A549 (cell line): ENCODE results near the gene JPH2. TPM values are rescaled to one million over a fixed set of nuclear protein-coding genes. Genes with fewer than 3 reads are reported as not detected.

ENCODE experiments used
- ATAC-seq, 2 experiments: fragments of 200-7000 bp in 1 of 2; fragments of >200 bp in 1 of 2; cut with Nextera tagmentation in 1 of 2; cut with Tn5 transposase in 1 of 2; 3 replicates each; pipeline versions ENCODE4 v1.8.0 to v1.9.1; 2018 to 2020; ENCODE audit warnings: mild to moderate bottlenecking in 1 of 2, moderate library complexity in 1 of 2
- CTCF ChIA-PET: fragments of 300-600 bp; sonication (Branson Sonifier 250); formaldehyde crosslinking; extraction: SDS; loops from one replicate; lab custom pipeline; 2021; ENCODE audit warnings: antibody characterized with exemption, inconsistent platforms; lab: Yijun Ruan, JAX
- POLR2A ChIA-PET: fragments of 350-600 bp; formaldehyde crosslinking; extraction: SDS; loops from one replicate; lab custom pipeline; 2021; ENCODE audit warnings: antibody characterized with exemption, inconsistent platforms; lab: Yijun Ruan, JAX
- DNase-seq, 2 experiments: peaks; one replicate each; pipeline versions ENCODE4 v3.0.0 to v3.0.0-alpha.2; 2011 to 2016; ENCODE audit warnings: low read depth in 1 of 2, low spot score in 1 of 2
- FAIRE-seq: peaks from 2 replicates; lab custom pipeline; 2011; peaks lifted over from hg19 to GRCh38; lab: Jason Lieb, UNC
- H3K27ac ChIP-seq, 2 experiments: fragments of >200 bp; sonication (Bioruptor Twin); formaldehyde crosslinking; 3 replicates each; pipeline ENCODE4 v1.5.1; 2016 to 2017
- H3K4me1 ChIP-seq: fragments of >200 bp; sonication (Bioruptor Twin); formaldehyde crosslinking; 3 replicates; pipeline ENCODE4 v1.6.1; 2016
- H3K4me2 ChIP-seq: fragments of >200 bp; sonication (Bioruptor Twin); formaldehyde crosslinking; 3 replicates; pipeline ENCODE4 v1.6.1; 2016
- H3K4me3 ChIP-seq: fragments of >200 bp; sonication (Bioruptor Twin); formaldehyde crosslinking; 3 replicates; pipeline ENCODE4 v1.5.1; 2016
- H3K9me3 ChIP-seq: fragments of >200 bp; sonication (Bioruptor Twin); formaldehyde crosslinking; 3 replicates; pipeline ENCODE4 v1.6.1; 2016
- BHLHE40 ChIP-seq: IDR thresholded peaks from 2 replicates; pipeline ENCODE4 v1.6.1; 2012; ENCODE audit warnings: low read depth, low read length, inconsistent platforms
- CBX2 ChIP-seq: fragments of 200-600 bp; sonication (generic); IDR thresholded peaks from 2 replicates; pipeline ENCODE4 v1.6.1; 2016; ENCODE audit warnings: low read depth, mild to moderate bottlenecking, borderline replicate concordance
- CBX8 ChIP-seq: fragments of 200-600 bp; sonication (generic); IDR thresholded peaks from 2 replicates; pipeline ENCODE4 v1.6.1; 2016
- CEBPB ChIP-seq, 2 experiments: fragments of >200 bp in 1 of 2; sonication (Bioruptor Twin) in 1 of 2; formaldehyde crosslinking in 1 of 2; IDR thresholded peaks; 2 replicates each; pipeline ENCODE4 v1.6.1; 2012 to 2016
- CHD2 ChIP-seq: fragments of 150-350 bp; IDR thresholded peaks from 2 replicates; pipeline ENCODE4 v1.6.1; 2014; ENCODE audit warnings: low read length; ENCODE audit not compliant: partially characterized antibody
- CHD4 ChIP-seq: fragments of 200-600 bp; sonication (generic); IDR thresholded peaks from 2 replicates; pipeline ENCODE4 v1.6.1; 2016; ENCODE audit warnings: antibody characterized with exemption, mild to moderate bottlenecking, borderline replicate concordance
- EHF ChIP-seq: fragments of 250-450 bp; sonication (Bioruptor Pico); IDR thresholded peaks from 2 replicates; pipeline ENCODE4 v1.5.0; 2020; ENCODE audit warnings: mild to moderate bottlenecking
- EHMT2 ChIP-seq: fragments of 200-600 bp; sonication (generic); IDR thresholded peaks from 2 replicates; pipeline ENCODE4 v1.6.1; 2016; ENCODE audit warnings: antibody characterized with exemption, low read depth, mild to moderate bottlenecking, moderate library complexity
- ELK1 ChIP-seq: fragments of 150-350 bp; IDR thresholded peaks from 2 replicates; pipeline ENCODE4 v1.6.1; 2014; ENCODE audit warnings: low read depth, mild to moderate bottlenecking, low read length
- EP300 ChIP-seq, 2 experiments: fragments of >200 bp; sonication (Bioruptor Twin); formaldehyde crosslinking; IDR thresholded peaks; 2 replicates in 1 of 2; 3 replicates in 1 of 2; pipeline ENCODE4 v1.6.1; 2016 to 2017
- FOSB ChIP-seq: fragments of 250-450 bp; sonication (Bioruptor Pico); IDR thresholded peaks from 2 replicates; pipeline ENCODE4 v1.5.0; 2020; ENCODE audit warnings: mild to moderate bottlenecking, moderate library complexity
- FOXS1 ChIP-seq: fragments of 250-450 bp; sonication (Bioruptor Pico); IDR thresholded peaks from 2 replicates; pipeline ENCODE4 v1.5.0; 2020; ENCODE audit warnings: mild to moderate bottlenecking, moderate library complexity
- GATA3 ChIP-seq: IDR thresholded peaks from 2 replicates; pipeline ENCODE4 v1.6.1; 2012; ENCODE audit warnings: borderline replicate concordance
- HOXA7 ChIP-seq: fragments of 250-450 bp; sonication (Bioruptor Pico); IDR thresholded peaks from 2 replicates; pipeline ENCODE4 v1.5.0; 2020; ENCODE audit warnings: mild to moderate bottlenecking, moderate library complexity
- HOXB13 ChIP-seq: fragments of 250-450 bp; sonication (Bioruptor Pico); IDR thresholded peaks from 2 replicates; pipeline ENCODE4 v1.5.0; 2020; ENCODE audit warnings: low read depth, mild to moderate bottlenecking, moderate library complexity
- JUN ChIP-seq, 2 experiments: fragments of >200 bp; sonication (Bioruptor Twin); formaldehyde crosslinking; IDR thresholded peaks; 2 replicates in 1 of 2; 3 replicates in 1 of 2; pipeline ENCODE4 v1.6.1; 2016 to 2017
- KDM1A ChIP-seq: fragments of 200-600 bp; sonication (generic); IDR thresholded peaks from 2 replicates; pipeline ENCODE4 v1.6.1; 2016; ENCODE audit warnings: low read depth, mild to moderate bottlenecking
- MYC ChIP-seq: IDR thresholded peaks from 2 replicates; pipeline ENCODE4 v1.6.1; 2012; ENCODE audit warnings: mild to moderate bottlenecking, inconsistent platforms, low read length, improper control_type of control experiment, borderline replicate concordance
- POLR2A ChIP-seq: IDR thresholded peaks from 2 replicates; pipeline ENCODE4 v1.6.1; 2012; ENCODE audit warnings: mild to moderate bottlenecking, low read length
- RARB ChIP-seq: fragments of 250-450 bp; sonication (Bioruptor Pico); IDR thresholded peaks from 2 replicates; pipeline ENCODE4 v1.8.0; 2021; ENCODE audit warnings: mild to moderate bottlenecking, moderate library complexity
- RCOR1 ChIP-seq: fragments of 150-350 bp; IDR thresholded peaks from 2 replicates; pipeline ENCODE4 v1.6.1; 2014; ENCODE audit warnings: antibody characterized with exemption, low read length, low read depth
- RFX5 ChIP-seq: fragments of 450-650 bp; IDR thresholded peaks from 2 replicates; pipeline ENCODE4 v1.7.1; 2014; ENCODE audit warnings: antibody characterized with exemption, mild to moderate bottlenecking, moderate library complexity
- SREBF2 ChIP-seq: fragments of 450-650 bp; IDR thresholded peaks from 2 replicates; pipeline ENCODE4 v1.6.1; 2014; ENCODE audit warnings: mild to moderate bottlenecking, moderate library complexity
- TFCP2L1 ChIP-seq: fragments of 250-450 bp; sonication (Bioruptor Pico); IDR thresholded peaks from 2 replicates; pipeline ENCODE4 v1.5.0; 2021; ENCODE audit warnings: mild to moderate bottlenecking
- ZNF302 ChIP-seq: fragments of 250-450 bp; sonication (Bioruptor Pico); IDR thresholded peaks from 2 replicates; pipeline ENCODE4 v1.9.0; 2021; ENCODE audit warnings: inconsistent platforms, mild to moderate bottlenecking, moderate library complexity
- ZSCAN20 ChIP-seq: fragments of 250-450 bp; sonication (Bioruptor Pico); IDR thresholded peaks from 2 replicates; pipeline ENCODE4 v1.8.0; 2022; ENCODE audit warnings: mild to moderate bottlenecking, moderate library complexity
- WGBS: methylation state at CpG from one replicate; pipeline ENCODE4 v1.1.6; 2017; ENCODE audit errors: missing lambda C conversion rate; 5-methylcytosine and 5-hydroxymethylcytosine counted together
- polyA plus RNA-seq, 4 experiments: library from polyadenylated mRNA; depleted of rRNA in 3 of 4; stranded (reverse); fragments of >200 nt; fragmentation: RNase III in 1 of 4; extraction: RNeasy Plus Mini Kit Qiagen cat#74134 plus additional on column Dnase treatment in 1 of 4; gene quantifications; 2 replicates in 3 of 4; 3 replicates in 1 of 4; pipeline ENCODE4 v1.2.3, GENCODE V29; 2011 to 2017
- TF ChIP-seq, protein P1 (sequence below): IDR thresholded peaks from 2 replicates; pipeline ENCODE4 v1.6.1; 2012; ENCODE audit warnings: low read depth, borderline replicate concordance

The JPH2 gene
- polyA plus RNA-seq, 2 of the 4 experiments (the other 2 are of a cell fraction), result 0.83 to 3.3 TPM

- no peak overlapping the region for H3K27ac ChIP-seq
- H3K4me2 ChIP-seq, result no peak overlapping the region
- TF ChIP-seq EP300 (IDR thresholded peaks at IDR 0.05) (no peak), ZNF302 (CRISPR knock-in tag) (no peak), RFX5 (no peak), ELK1 (no peak), EHF (CRISPR knock-in tag) (no peak), RARB (CRISPR knock-in tag) (no peak), CEBPB (IDR thresholded peaks at IDR 0.05) (no peak), FOSB (CRISPR knock-in tag) (no peak), GATA3 (no peak), EHMT2 (no peak), POLR2A (no peak), JUN (IDR thresholded peaks at IDR 0.05) (no peak), CHD2 (no peak), FOXS1 (CRISPR knock-in tag) (no peak), SREBF2 (no peak), CBX8 (no peak), HOXA7 (CRISPR knock-in tag) (no peak), CHD4 (no peak), TFCP2L1 (no peak)
- TF ChIP-seq, protein P1, sequence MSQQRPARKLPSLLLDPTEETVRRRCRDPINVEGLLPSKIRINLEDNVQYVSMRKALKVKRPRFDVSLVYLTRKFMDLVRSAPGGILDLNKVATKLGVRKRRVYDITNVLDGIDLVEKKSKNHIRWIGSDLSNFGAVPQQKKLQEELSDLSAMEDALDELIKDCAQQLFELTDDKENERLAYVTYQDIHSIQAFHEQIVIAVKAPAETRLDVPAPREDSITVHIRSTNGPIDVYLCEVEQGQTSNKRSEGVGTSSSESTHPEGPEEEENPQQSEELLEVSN, result no peak
- H3K4me1 ChIP-seq, result no peaks in the 10 kb centered on the region
- FAIRE-seq, result no peak
- no peak overlapping the region for H3K4me3 ChIP-seq
- no peak for DNase-seq
- WGBS, result 85% methylated on average over 4 of the region's 4 CpGs
- POLR2A ChIA-PET, result no interaction called here
- no peak for ATAC-seq
- CTCF ChIA-PET, result interaction anchor here (1.1 to 6.7 kb wide), 2 partner anchors 31 to 396 kb away, joined by 3 to 54 read pairs; no protein-coding TSS in a partner anchor
- H3K9me3 ChIP-seq, result 0 out of 3 replicates have a peak, but pooled peaks cover 2% of the 10 kb centered on the region
Measured at GRCh38 chr20:44146272-44146671, 40.7 kb downstream of the JPH2 start.

- no peak for ATAC-seq
- Histone ChIP-seq H3K4me1 (no peaks in the 10 kb centered on the region), H3K4me2 (no peak overlapping the region), H3K4me3 (no peak overlapping the region)
- POLR2A ChIA-PET, result no interaction called here
- WGBS, result 90% methylated on average over 18 of the region's 18 CpGs
- no peak for TF ChIP-seq BHLHE40
- TF ChIP-seq HOXB13 (CRISPR knock-in tag), result no peak
- TF ChIP-seq RCOR1, result no peak
- TF ChIP-seq CHD4, result no peak
- TF ChIP-seq ZSCAN20 (CRISPR knock-in tag), result no peak
- TF ChIP-seq CBX2, result no peak
- no peak for TF ChIP-seq MYC
- TF ChIP-seq CEBPB (IDR thresholded peaks at IDR 0.05), result no peak
- no peak for TF ChIP-seq KDM1A
- TF ChIP-seq EHMT2, result no peak
- TF ChIP-seq, all 56 proteins: peak for 0
- FAIRE-seq (no peak), DNase-seq (no peak)
- H3K27ac ChIP-seq, result no peak overlapping the region
- H3K9me3 ChIP-seq, result no peaks in the 10 kb centered on the region
- CTCF ChIA-PET, result interaction anchor here (0.5 to 6.7 kb wide), 5 partner anchors 30 to 498 kb away, joined by 3 to 54 read pairs (median 3); no protein-coding TSS in a partner anchor
Measured at GRCh38 chr20:44145131-44145775, 41.7 kb downstream of the JPH2 start.
